AG09319 (cell line): ENCODE data around the gene SLC35G3.

ENCODE experiments used
- DNase-seq: peaks from one replicate; pipeline ENCODE4 v3.0.0-alpha.2; 2010; ENCODE audit warnings: low read depth; ENCODE audit errors: extremely low read depth
- TF ChIP-seq, protein P1 (sequence below): IDR thresholded peaks from 2 replicates; pipeline ENCODE4 v1.5.1; 2011; ENCODE audit warnings: low read depth, mild to moderate bottlenecking, inconsistent platforms, low read length, moderate library complexity

SLC35G3 gene

DNA sequence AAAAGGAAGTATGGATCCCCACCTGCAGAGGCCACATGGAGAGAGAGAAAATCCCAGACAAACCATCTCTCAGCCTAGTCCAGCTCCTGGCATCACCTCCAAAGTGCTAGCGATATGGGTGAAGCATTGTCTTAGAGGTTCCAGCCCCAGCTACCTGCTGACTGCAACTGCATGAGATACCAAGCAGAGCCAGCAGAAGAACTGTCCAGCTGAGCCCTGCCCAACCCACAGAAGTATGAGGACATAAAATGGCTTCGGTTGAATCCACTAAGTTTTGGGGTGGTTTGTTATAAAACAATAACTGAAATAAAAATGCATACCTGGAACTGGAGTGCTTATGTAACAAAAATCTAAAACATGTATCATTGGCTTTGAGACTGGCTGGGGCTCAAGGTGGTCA, 28.3 kb upstream of the SLC35G3 start:
- TF ChIP-seq, protein P1, sequence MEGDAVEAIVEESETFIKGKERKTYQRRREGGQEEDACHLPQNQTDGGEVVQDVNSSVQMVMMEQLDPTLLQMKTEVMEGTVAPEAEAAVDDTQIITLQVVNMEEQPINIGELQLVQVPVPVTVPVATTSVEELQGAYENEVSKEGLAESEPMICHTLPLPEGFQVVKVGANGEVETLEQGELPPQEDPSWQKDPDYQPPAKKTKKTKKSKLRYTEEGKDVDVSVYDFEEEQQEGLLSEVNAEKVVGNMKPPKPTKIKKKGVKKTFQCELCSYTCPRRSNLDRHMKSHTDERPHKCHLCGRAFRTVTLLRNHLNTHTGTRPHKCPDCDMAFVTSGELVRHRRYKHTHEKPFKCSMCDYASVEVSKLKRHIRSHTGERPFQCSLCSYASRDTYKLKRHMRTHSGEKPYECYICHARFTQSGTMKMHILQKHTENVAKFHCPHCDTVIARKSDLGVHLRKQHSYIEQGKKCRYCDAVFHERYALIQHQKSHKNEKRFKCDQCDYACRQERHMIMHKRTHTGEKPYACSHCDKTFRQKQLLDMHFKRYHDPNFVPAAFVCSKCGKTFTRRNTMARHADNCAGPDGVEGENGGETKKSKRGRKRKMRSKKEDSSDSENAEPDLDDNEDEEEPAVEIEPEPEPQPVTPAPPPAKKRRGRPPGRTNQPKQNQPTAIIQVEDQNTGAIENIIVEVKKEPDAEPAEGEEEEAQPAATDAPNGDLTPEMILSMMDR: no peak
- no peak for DNase-seq

DNA sequence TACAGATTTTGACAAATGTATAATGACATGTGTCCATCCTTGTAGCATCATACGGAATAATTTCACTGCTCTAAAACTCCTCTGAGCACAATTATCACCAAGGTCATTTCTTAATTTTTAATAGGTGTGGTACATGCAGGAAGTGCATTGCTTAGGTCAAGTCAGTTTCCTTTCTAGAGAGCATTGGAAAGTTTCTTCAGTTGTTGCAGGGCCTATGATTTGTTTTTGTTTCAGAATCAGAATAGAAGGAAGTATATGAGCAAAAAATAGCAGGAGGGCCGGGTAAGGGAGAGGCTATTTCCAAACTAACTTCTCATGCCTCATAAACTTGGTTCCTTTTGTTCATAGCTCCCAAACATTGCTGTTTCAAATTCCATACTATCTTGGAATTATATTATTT, 24.7 kb upstream of the SLC35G3 start:
- TF ChIP-seq, protein P1: no peak
- no peak for DNase-seq

DNA sequence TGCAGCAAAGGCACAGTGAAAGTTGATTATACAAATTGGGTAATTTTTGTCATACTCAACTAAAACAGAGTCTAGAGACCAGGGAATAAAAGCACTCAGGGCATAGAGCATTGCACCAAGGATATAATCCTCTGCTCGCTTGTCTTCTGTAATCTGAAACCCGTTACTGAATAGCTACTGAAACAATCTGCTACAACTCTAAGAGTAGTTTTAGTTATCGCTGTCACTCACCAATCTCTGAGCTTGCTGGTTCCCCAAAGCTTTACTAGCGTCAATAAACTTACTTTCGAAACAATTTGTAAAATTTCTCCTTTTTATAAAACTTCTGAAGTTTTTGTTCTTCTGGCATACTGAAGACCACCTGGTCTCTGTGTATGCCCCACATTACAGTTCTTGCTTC, 22.9 kb upstream of the SLC35G3 start:
- TF ChIP-seq, protein P1: no peak
- no peak for DNase-seq

DNA sequence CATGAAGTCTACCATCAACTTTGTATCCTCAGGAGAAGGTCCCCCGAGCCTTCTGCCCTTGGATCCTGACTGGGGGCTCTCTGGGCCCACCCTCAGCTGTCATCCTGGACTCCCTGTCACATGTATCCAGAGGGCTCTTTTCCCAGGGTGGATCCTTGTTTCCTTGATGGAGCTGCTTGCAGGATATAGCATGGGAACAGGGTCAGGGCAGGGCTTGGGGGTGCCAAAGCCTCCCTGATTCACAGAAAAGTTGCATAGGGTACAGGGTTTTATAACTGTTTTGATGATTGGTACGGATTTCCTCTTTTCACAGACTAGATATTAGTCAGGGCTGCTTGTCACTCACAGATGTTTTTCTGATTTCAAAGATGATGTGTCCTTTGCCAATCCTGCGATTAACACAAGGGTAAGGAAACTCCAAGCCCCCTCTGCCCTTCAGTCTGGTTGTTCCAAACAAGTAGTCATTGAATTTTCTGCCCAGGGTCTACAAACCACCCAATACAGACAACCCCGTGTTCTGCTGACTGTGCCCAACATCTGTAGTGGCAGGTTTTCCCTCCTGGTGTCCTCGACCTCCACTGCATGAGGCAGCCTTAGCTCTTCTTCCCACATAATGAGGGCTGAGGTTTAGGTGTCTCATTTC, 20.6 kb upstream of the SLC35G3 start:
- TF ChIP-seq, protein P1: no peak
- DNase-seq: no peak

DNA sequence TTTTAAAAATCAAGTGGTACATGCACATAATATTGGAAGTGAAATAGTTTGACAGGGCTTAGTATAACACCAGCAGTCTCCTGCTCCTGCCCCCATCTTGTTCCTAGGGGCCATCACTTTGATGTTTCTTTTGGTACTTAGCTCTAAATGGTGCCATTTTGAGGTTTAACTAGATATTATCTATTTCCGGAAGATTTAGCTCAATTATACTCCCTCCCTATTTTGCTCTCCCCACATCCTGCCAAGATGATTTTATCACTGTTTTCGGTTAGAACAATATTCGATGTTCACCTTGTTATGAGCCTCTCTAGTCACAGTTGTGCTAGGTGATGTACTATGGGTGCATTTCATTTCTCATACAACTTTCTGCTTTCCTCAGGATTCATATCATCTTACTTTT, 20.0 kb upstream of the SLC35G3 start:
- DNase-seq: no peak
- TF ChIP-seq, protein P1: no peak

DNA sequence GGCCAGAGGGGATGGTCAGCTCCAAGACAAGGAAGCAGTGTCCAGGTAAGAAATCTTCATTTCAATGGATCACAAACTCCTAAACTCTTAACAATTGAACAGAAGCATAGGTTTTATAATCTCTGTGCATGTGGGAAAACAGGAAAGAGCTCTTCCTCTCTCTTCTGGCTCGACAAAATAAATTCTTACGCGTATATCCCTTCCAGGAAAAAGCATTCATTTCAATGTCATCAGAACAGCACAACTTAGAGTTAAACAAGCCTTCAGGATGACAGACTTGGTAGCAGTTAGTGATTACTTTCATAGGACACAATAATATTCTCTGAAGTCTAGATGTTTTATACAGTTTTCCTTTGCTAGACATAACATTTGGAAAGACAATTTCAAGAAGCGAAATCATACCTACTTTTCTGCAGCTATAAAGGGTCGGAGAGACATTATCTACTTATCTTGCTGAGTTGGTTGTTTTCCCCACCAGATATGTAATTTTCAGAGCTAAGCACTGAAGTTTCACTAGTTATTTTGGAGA, 19.3 kb upstream of the SLC35G3 start:
- no peak for DNase-seq
- TF ChIP-seq, protein P1: no peak

DNA sequence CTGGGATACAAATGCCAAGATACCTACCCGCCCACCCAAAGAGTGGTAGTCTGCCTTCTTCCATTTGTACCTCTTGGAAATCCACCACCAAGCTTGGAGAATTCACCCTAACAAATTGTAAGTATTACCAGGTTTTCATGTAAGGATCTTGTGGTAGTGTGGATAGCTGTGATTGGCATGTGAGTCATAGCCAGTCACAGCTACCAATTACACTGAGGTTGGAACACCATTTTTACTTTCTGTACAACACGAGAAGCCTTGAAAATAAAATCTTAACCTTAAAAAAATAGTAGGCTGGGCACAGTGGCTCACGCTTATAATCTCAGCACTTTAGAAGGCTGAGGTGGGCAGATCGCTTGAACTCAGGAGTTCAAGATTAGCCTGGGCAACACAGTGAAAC, 18.5 kb upstream of the SLC35G3 start:
- no peak for DNase-seq
- TF ChIP-seq, protein P1: no peak
